CD14-positive monocyte (primary cell): Measurements from ENCODE around the gene USP6. TPM values are rescaled to one million over a fixed set of nuclear protein-coding genes. Genes with fewer than 3 reads are reported as not detected.
"Not testable (repeated sequence)": the region's sequence is repeated elsewhere in the genome, so short reads cannot be mapped to it uniquely, and the experiment has no call there.

Experiments
- DNase-seq, 3 donors: peaks; one replicate each; pipeline ENCODE4 v3.0.0-alpha.2; 2011 to 2022
- H2AFZ ChIP-seq: 2 replicates; pipeline ENCODE4 v1.6.0; 2012; ENCODE audit warnings: mild to moderate bottlenecking, low read depth, low read length, inconsistent platforms; ENCODE audit not compliant: insufficient read depth, poor library complexity, severe bottlenecking
- H3K27ac ChIP-seq, 2 donors: 1 replicate in 1 of 2; 2 replicates in 1 of 2; pipeline ENCODE4 v1.5.1; 2012 to 2013; ENCODE audit warnings: low read length in 2 of 2, control low read depth in 1 of 2, inconsistent platforms in 1 of 2, low read depth in 1 of 2, mild to moderate bottlenecking in 1 of 2
- H3K27me3 ChIP-seq, 2 donors: one replicate each; pipeline versions ENCODE4 v1.6.0 to v1.6.1; 2011 to 2013; ENCODE audit warnings: low read length in 2 of 2; ENCODE audit not compliant: control insufficient read depth in 2 of 2, insufficient read depth in 2 of 2
- H3K36me3 ChIP-seq, 2 donors: replicated peaks in 1 of 2; 1 replicate in 1 of 2; 2 replicates in 1 of 2; pipeline versions ENCODE4 v1.5.1 to v1.6.1; 2012 to 2013; ENCODE audit warnings: low read length in 2 of 2, control low read depth in 1 of 2, inconsistent platforms in 1 of 2, mild to moderate bottlenecking in 1 of 2; ENCODE audit not compliant: insufficient read depth in 2 of 2, control insufficient read depth in 1 of 2
- H3K4me1 ChIP-seq, 2 donors: 1 replicate in 1 of 2; 2 replicates in 1 of 2; pipeline versions ENCODE4 v1.5.1 to v1.6.1; 2012 to 2013; ENCODE audit warnings: low read length in 2 of 2, control low read depth in 1 of 2, inconsistent platforms in 1 of 2, mild to moderate bottlenecking in 1 of 2, moderate library complexity in 1 of 2; ENCODE audit not compliant: insufficient read depth in 2 of 2, control insufficient read depth in 1 of 2
- H3K4me2 ChIP-seq: replicated peaks from 2 replicates; pipeline ENCODE3; 2012; ENCODE audit warnings: low read length, moderate library complexity, mild to moderate bottlenecking; ENCODE audit not compliant: poor library complexity, severe bottlenecking; ENCODE audit errors: extremely low read depth
- H3K4me3 ChIP-seq, 3 experiments: fragments of 200-600 bp in 1 of 3; sonication (generic) in 1 of 3; replicated peaks in 1 of 3; 1 replicate in 2 of 3; 2 replicates in 1 of 3; pipeline ENCODE4 v1.5.1; 2011 to 2013; ENCODE audit warnings: low read length in 3 of 3, mild to moderate bottlenecking in 3 of 3, control low read depth in 2 of 3, low read depth in 2 of 3, inconsistent platforms in 1 of 3, moderate library complexity in 1 of 3
- H3K79me2 ChIP-seq: 2 replicates; pipeline ENCODE4 v1.6.0; 2012; ENCODE audit warnings: mild to moderate bottlenecking, control low read depth, inconsistent platforms, low read length, moderate library complexity; ENCODE audit not compliant: insufficient read depth
- H3K9ac ChIP-seq: 2 replicates; pipeline ENCODE4 v1.6.0; 2017; ENCODE audit warnings: low read length, mild to moderate bottlenecking; ENCODE audit not compliant: insufficient read depth, poor library complexity, severe bottlenecking
- H3K9me3 ChIP-seq, 2 donors: replicated peaks in 1 of 2; 1 replicate in 1 of 2; 2 replicates in 1 of 2; pipeline versions ENCODE4 v1.5.1 to v1.6.1; 2012 to 2013; ENCODE audit warnings: low read length in 2 of 2, control low read depth in 1 of 2; ENCODE audit not compliant: control insufficient read depth in 1 of 2, insufficient read depth in 1 of 2
- H4K20me1 ChIP-seq: 2 replicates; pipeline ENCODE4 v1.6.0; 2012; ENCODE audit warnings: mild to moderate bottlenecking, low read length, control low read depth, moderate library complexity; ENCODE audit not compliant: insufficient read depth
- H3K27ac Mint-ChIP-seq, 7 donors: one replicate each; pipeline ENCODE4 v1.8.0; 2020; ENCODE audit warnings: mild to moderate bottlenecking in 7 of 7, mixed read lengths in 7 of 7, moderate library complexity in 6 of 7, inconsistent platforms in 2 of 7
- H3K27me3 Mint-ChIP-seq, 3 donors: one replicate each; pipeline ENCODE4 v1.8.0; 2021 to 2022; ENCODE audit warnings: low read depth in 3 of 3, mild to moderate bottlenecking in 3 of 3, mixed read lengths in 3 of 3, moderate library complexity in 3 of 3, inconsistent platforms in 1 of 3
- H3K36me3 Mint-ChIP-seq, 2 donors: one replicate each; pipeline ENCODE4 v1.8.0; 2020; ENCODE audit warnings: mixed read lengths in 2 of 2, inconsistent platforms in 1 of 2, mild to moderate bottlenecking in 1 of 2
- H3K4me1 Mint-ChIP-seq: one replicate; pipeline ENCODE4 v1.8.0; 2020; ENCODE audit warnings: mild to moderate bottlenecking, mixed read lengths
- H3K4me3 Mint-ChIP-seq, 2 donors: one replicate each; pipeline ENCODE4 v1.8.0; 2020; ENCODE audit warnings: mild to moderate bottlenecking in 2 of 2, mixed read lengths in 2 of 2, moderate library complexity in 1 of 2
- H3K9me3 Mint-ChIP-seq, 7 donors: one replicate each; pipeline ENCODE4 v1.8.0; 2020 to 2022; ENCODE audit warnings: mixed read lengths in 7 of 7, mild to moderate bottlenecking in 6 of 7, moderate library complexity in 6 of 7, inconsistent platforms in 2 of 7
- CTCF ChIP-seq: fragments of 200-600 bp; IDR thresholded peaks from one replicate; pipeline ENCODE4 v1.8.0; 2022; ENCODE audit warnings: antibody characterized with exemption, mild to moderate bottlenecking
- WGBS: methylation state at CpG from one replicate; pipeline ENCODE4 v1.1.5; 2013; ENCODE audit warnings: missing lambda C conversion rate; ENCODE audit not compliant: insufficient coverage; 5-methylcytosine and 5-hydroxymethylcytosine counted together
- intact Hi-C, 2 donors: fragments of 100-400 bp; cut with micrococcal nuclease; formaldehyde crosslinking; loops; one replicate each; pipeline versions ENCODE4 v1.15.0 to v1.15.1; 2023
- polyA plus RNA-seq, 3 donors: library from polyadenylated mRNA; depleted of rRNA in 1 of 3; unstranded in 2 of 3; stranded (reverse) in 1 of 3; fragments of 300-500 nt in 2 of 3; fragments of >200 nt in 1 of 3; fragmentation: Illumina TruSeq in 2 of 3; gene quantifications; 1 replicate in 2 of 3; 2 replicates in 1 of 3; pipeline ENCODE4 v1.2.3, GENCODE V29; 2012 to 2021

USP6 gene
- polyA plus RNA-seq, 3 donors, result 0.02 to 0.08 (median 0.02) TPM

DNA sequence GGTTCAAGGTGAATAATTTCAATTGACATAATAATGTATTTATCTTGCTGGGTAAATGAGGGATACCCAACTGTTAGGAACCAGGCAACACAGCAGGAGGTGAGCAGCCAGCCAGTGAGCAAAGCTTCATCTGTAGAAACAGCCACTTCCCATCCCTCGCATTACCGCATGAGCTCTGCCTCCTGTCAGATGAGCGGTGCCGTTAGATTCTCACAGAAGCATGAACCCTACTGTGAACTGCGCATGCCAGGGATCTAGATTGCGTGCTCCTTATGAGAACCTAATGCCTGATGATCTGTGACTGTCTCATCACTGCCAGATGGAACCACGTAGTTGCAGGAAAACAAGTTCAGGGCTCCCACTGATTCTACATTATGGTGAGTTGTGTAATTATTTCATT lies 9.1 kb downstream of the USP6 start:
- H3K4me3 ChIP-seq, H3K27ac Mint-ChIP-seq, DNase-seq, H3K27ac ChIP-seq, H3K9me3 ChIP-seq, H2AFZ ChIP-seq, H3K9me3 Mint-ChIP-seq, H3K4me3 Mint-ChIP-seq, intact Hi-C loops, H3K4me1 ChIP-seq, H3K4me2 ChIP-seq, H3K36me3 ChIP-seq, H3K79me2 ChIP-seq, H3K4me1 Mint-ChIP-seq, H4K20me1 ChIP-seq, H3K9ac ChIP-seq, H3K36me3 Mint-ChIP-seq: not testable (repeated sequence)
- no CpG with 5 or more reads among the region's 7 CpGs for WGBS
- peaks cover 27 to 44% (median 39%) of the 10 kb centered on the region in 3 donors for H3K27me3 Mint-ChIP-seq
- H3K27me3 ChIP-seq, result peaks cover 3 to 24% of the 10 kb centered on the region in 2 donors

GRCh38 chr17:5126719-5127488 lies 11.1 kb downstream of the USP6 start:
- no peak overlapping the region for H3K4me2 ChIP-seq
- H3K4me3 ChIP-seq, result no peak overlapping the region
- Mint-ChIP-seq H3K36me3 (peaks cover 0 to 2% of the 10 kb centered on the region in 2 donors), H3K4me3 (peak overlapping the region in 1 of 2 donors; percentile 35), H3K27me3 (peaks cover 17 to 31% (median 28%) of the 10 kb centered on the region in 3 donors), H3K4me1 (peaks cover 6% of the 10 kb centered on the region), H3K9me3 (peaks cover 0 to 4% (median 0%) of the 10 kb centered on the region in 7 donors), H3K27ac (peak overlapping the region in 1 of 7 donors; percentile 34)
- no peaks in the 10 kb centered on the region for H3K36me3 ChIP-seq
- 90% methylated on average over 3 of the region's 17 CpGs for WGBS
- H3K9me3 ChIP-seq, result no peaks in the 10 kb centered on the region
- peaks cover 4 to 8% of the 10 kb centered on the region in 2 donors for H3K4me1 ChIP-seq
- no peak overlapping the region for H2AFZ ChIP-seq
- no peak for DNase-seq
- no peaks in the 10 kb centered on the region for H3K79me2 ChIP-seq
- no peak for TF ChIP-seq CTCF
- intact Hi-C loops, result no loop called here
- H4K20me1 ChIP-seq, result no peaks in the 10 kb centered on the region
- no peak overlapping the region for H3K27ac ChIP-seq
- no peak overlapping the region for H3K9ac ChIP-seq
- peaks cover 3 to 20% of the 10 kb centered on the region in 2 donors for H3K27me3 ChIP-seq
